PC-3 (cell line): ENCODE results near the gene TMEM40.

Experiments
- CTCF ChIP-seq: fragments of 300-600 bp; sonication (generic); conservative IDR thresholded peaks from 2 replicates; pipeline ENCODE4 v1.5.1; 2017; ENCODE audit warnings: antibody characterized with exemption, low read depth, mild to moderate bottlenecking, low read length
- EZH2 ChIP-seq: fragments of 300-600 bp; sonication (generic); IDR thresholded peaks from one replicate; pipeline ENCODE4 v1.6.1; 2017; ENCODE audit warnings: antibody characterized with exemption, mild to moderate bottlenecking, low read length; ENCODE audit not compliant: unreplicated experiment
- EZH2phosphoT487 ChIP-seq: fragments of 300-600 bp; sonication (generic); IDR thresholded peaks from 2 replicates; pipeline ENCODE4 v1.6.1; 2018; ENCODE audit warnings: mild to moderate bottlenecking, antibody characterized with exemption, low read length, borderline replicate concordance

DNA sequence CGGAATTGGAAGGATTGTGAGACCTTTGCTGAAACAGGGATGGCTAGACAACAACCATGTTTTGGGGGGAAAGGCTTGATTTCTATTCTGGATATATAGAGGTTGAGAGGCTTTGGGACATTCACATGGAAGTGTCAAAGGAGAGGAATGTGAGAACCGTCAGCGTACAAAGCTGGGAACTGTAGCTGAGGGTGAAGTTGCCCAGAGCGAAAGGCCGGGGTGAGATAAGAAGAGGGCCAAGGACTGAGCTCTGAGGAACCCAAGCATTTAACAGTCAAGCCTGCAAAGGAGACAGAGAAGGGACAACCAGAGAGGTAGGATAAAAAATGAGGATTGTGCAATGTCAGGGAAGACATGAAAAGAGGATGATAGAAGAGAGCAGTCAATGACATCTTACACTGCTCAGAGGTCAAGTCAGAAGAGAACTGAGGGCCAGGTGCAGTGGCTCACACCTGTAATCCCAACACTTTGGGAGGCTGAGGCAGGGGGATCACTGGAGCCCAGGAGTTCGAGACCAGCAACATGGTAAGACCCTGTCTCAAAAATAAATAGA lies 53.6 kb downstream of the TMEM40 start:
- no peak for TF ChIP-seq CTCF
- TF ChIP-seq EZH2phosphoT487: no peak
- TF ChIP-seq EZH2: no peak
